ENCODE measurements around the gene TLE1. TPM values are rescaled to one million over a fixed set of nuclear protein-coding genes. Genes with fewer than 3 reads are reported as not detected.

TLE1 gene
- total and polyA plus RNA-seq, 4 donors = 20.9 to 39.9 (median 31.8) TPM

DNA sequence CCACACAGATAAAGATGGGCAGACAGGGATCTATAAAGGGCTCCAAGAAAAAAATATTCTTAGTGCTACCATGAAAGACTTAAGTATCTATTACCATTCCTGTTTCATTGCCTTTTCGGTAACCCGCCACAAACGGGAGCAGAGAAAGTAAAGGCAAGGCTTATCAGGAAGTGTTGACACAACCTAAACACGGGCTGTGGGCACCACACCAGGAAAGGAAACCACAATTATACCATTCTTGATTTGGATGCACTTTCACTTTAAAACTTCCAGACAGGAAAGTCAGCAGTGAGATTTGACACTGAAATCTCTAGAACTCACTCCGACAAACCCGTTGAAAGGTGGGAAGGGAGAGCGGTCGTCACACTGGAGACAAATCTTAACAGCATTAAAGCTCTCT is 6.5 kb downstream of the TLE1 start:
- H3K36me3 ChIP-seq (ENCODE audit: control insufficient read depth in 1 of 2, insufficient read depth in 2 of 2, low read length in 1 of 2) = no peaks in the 10 kb centered on the region
- intact Hi-C loops (cut with DNase I) = loop anchor here (10.0 kb wide), 3 partner anchors 188 to 802 kb away; no protein-coding TSS in a partner anchor
- no peak for ATAC-seq (ENCODE audit: low FRiP score)
- peak overlapping the region; percentile 29 to 37 for H3K4me3 ChIP-seq (ENCODE audit: low read length in 2 of 2)
- no peaks in the 10 kb centered on the region for H3K27me3 ChIP-seq (ENCODE audit: control insufficient read depth in 1 of 2, insufficient read depth in 2 of 2, low read length in 1 of 2)
- DNase-seq = peak in 1 of 2 donors; percentile 53
- H3K27ac ChIP-seq (ENCODE audit: low read depth in 1 of 2, low read length in 2 of 2) = no peak overlapping the region
- H3K9me3 ChIP-seq (ENCODE audit: control insufficient read depth, low read length) = no peaks in the 10 kb centered on the region
- 3 to 4% methylated on average over 8 of the region's 8 CpGs for WGBS, 2 donors
- peaks cover 0 to 5% of the 10 kb centered on the region in 2 donors for H3K4me1 ChIP-seq (ENCODE audit: control insufficient read depth in 1 of 2, insufficient read depth in 2 of 2, low read length in 2 of 2)

DNA sequence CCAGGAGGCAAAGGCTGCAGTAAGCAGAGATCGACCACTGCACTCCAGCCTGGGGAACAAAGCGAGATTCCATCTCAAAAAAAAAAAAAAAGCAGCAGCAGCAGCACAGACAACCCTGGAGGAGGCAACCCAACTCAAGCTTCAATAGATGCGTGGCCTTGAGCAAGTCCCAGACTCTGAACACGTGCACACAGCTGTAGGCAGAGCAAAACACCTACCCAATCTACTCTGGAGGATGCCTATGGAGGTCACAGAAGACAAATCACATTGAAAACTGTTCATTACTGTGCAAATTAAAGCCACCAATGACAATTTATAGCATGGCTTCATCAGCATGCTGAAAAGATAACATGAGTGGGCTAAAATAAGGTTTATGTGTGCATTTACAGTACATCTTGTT is 7.2 kb downstream of the TLE1 start:
- ATAC-seq (ENCODE audit: low FRiP score) (no peak), DNase-seq (no peak)
- 82 to 84% methylated on average over 4 of the region's 4 CpGs for WGBS, 2 donors
- peak overlapping the region in 1 of 2 donors; percentile 37 for H3K4me3 ChIP-seq (ENCODE audit: low read length in 2 of 2)
- H3K9me3 ChIP-seq (ENCODE audit: control insufficient read depth, low read length) = no peaks in the 10 kb centered on the region
- H3K36me3 ChIP-seq (ENCODE audit: control insufficient read depth in 1 of 2, insufficient read depth in 2 of 2, low read length in 1 of 2) = no peaks in the 10 kb centered on the region
- intact Hi-C loops (cut with DNase I) = loop anchor here (10.0 kb wide), 3 partner anchors 187 to 803 kb away; no protein-coding TSS in a partner anchor
- H3K27me3 ChIP-seq (ENCODE audit: control insufficient read depth in 1 of 2, insufficient read depth in 2 of 2, low read length in 1 of 2) = no peaks in the 10 kb centered on the region
- H3K4me1 ChIP-seq (ENCODE audit: control insufficient read depth in 1 of 2, insufficient read depth in 2 of 2, low read length in 2 of 2) = peaks cover 0 to 5% of the 10 kb centered on the region in 2 donors
- H3K27ac ChIP-seq (ENCODE audit: low read depth in 1 of 2, low read length in 2 of 2) = no peak overlapping the region

DNA sequence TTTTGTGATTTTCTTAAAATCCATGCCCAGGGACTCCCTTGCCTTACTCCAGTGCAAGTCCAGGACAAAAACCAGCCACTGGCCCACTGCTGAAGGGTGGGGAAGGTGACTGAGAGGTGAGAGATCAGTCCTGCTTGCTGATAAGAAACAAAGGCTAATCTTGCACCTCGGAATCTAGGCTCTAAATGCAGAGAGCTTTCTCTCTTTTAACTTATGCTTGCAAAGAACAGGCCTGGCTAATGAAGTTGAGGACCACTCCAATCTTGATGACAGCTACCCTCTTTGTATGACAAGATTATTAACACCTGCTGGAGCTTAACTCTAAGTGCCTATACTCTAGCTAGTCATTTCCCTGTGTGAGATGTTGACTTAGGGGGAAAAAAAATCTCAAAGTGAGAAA is 8.8 kb downstream of the TLE1 start:
- Histone ChIP-seq H3K4me1 (ENCODE audit: control insufficient read depth in 1 of 2, insufficient read depth in 2 of 2, low read length in 2 of 2) (peaks cover 0 to 7% of the 10 kb centered on the region in 2 donors), H3K36me3 (ENCODE audit: control insufficient read depth in 1 of 2, insufficient read depth in 2 of 2, low read length in 1 of 2) (no peaks in the 10 kb centered on the region), H3K9me3 (ENCODE audit: control insufficient read depth, low read length) (no peaks in the 10 kb centered on the region), H3K27ac (ENCODE audit: low read depth in 1 of 2, low read length in 2 of 2) (no peak overlapping the region), H3K4me3 (ENCODE audit: low read length in 2 of 2) (no peak overlapping the region), H3K27me3 (ENCODE audit: control insufficient read depth in 1 of 2, insufficient read depth in 2 of 2, low read length in 1 of 2) (no peaks in the 10 kb centered on the region)
- DNase-seq = no peak
- intact Hi-C loops (cut with DNase I) = loop anchor here (10.0 kb wide), 3 partner anchors 186 to 804 kb away; no protein-coding TSS in a partner anchor
- no peak for ATAC-seq (ENCODE audit: low FRiP score)
- 64 to 70% methylated on average over 1 of the region's 1 CpG for WGBS, 2 donors

DNA sequence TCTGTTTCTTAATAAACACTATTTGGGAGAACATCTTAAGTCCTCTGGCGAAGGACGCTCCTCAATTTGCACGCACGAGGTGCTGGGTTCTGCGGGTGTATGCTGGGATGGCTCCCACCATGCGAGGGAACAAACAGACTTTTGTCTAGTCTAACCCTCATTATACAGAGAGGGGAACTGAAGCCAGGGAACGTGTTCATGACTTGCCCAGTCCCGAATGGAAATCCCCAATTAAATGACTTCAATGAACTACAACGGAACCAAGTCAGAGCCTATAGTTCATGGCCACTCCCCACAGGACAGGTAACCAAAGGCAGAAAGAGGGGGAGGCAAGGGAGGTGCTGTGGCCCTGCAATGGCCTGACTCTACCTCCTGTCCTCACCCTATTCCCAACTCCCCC is 9.3 kb downstream of the TLE1 start:
- Histone ChIP-seq H3K4me3 (ENCODE audit: low read length in 2 of 2) (no peak overlapping the region), H3K36me3 (ENCODE audit: control insufficient read depth in 1 of 2, insufficient read depth in 2 of 2, low read length in 1 of 2) (no peaks in the 10 kb centered on the region), H3K27me3 (ENCODE audit: control insufficient read depth in 1 of 2, insufficient read depth in 2 of 2, low read length in 1 of 2) (no peaks in the 10 kb centered on the region), H3K9me3 (ENCODE audit: control insufficient read depth, low read length) (no peaks in the 10 kb centered on the region), H3K27ac (ENCODE audit: low read depth in 1 of 2, low read length in 2 of 2) (no peak overlapping the region), H3K4me1 (ENCODE audit: control insufficient read depth in 1 of 2, insufficient read depth in 2 of 2, low read length in 2 of 2) (peaks cover 0 to 6% of the 10 kb centered on the region in 2 donors)
- WGBS, 2 donors = 76 to 78% methylated on average over 9 of the region's 9 CpGs
- ATAC-seq (ENCODE audit: low FRiP score) (no peak), DNase-seq (no peak)
- intact Hi-C loops (cut with DNase I) = loop anchor here (10.0 kb wide), 3 partner anchors 185 to 805 kb away; no protein-coding TSS in a partner anchor

DNA sequence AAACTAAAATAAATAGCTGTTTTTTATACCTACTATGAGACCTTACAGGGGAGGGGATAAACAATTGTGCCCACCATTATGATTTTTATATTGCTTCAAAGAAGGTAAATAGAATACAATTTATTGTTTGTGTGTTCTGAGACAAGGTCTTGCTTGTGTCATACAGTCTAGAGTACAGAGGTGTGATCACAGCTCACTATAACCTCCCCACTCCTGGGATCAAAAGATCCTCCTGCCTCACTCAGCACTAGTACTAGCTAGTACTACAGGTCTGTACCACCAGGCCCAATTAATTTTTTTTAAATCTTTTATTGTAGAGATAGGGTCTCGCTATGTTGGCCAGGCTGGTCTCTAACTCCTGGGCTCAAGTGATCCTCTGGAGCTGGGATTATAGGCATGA is 11.3 kb downstream of the TLE1 start:
- H3K36me3 ChIP-seq (ENCODE audit: control insufficient read depth in 1 of 2, insufficient read depth in 2 of 2, low read length in 1 of 2) = peaks cover 0 to 2% of the 10 kb centered on the region in 2 donors
- DNase-seq (no peak), ATAC-seq (ENCODE audit: low FRiP score) (peak; percentile 49)
- WGBS, 2 donors = 94 to 99% methylated on average over 1 of the region's 1 CpG
- intact Hi-C loops (cut with DNase I) = no loop called here
- peaks cover 0 to 2% of the 10 kb centered on the region in 2 donors for H3K4me1 ChIP-seq (ENCODE audit: control insufficient read depth in 1 of 2, insufficient read depth in 2 of 2, low read length in 2 of 2)
- no peaks in the 10 kb centered on the region for H3K9me3 ChIP-seq (ENCODE audit: control insufficient read depth, low read length)
- no peaks in the 10 kb centered on the region for H3K27me3 ChIP-seq (ENCODE audit: control insufficient read depth in 1 of 2, insufficient read depth in 2 of 2, low read length in 1 of 2)
- no peak overlapping the region for H3K27ac ChIP-seq (ENCODE audit: low read depth in 1 of 2, low read length in 2 of 2)
- H3K4me3 ChIP-seq (ENCODE audit: low read length in 2 of 2) = no peak overlapping the region

DNA sequence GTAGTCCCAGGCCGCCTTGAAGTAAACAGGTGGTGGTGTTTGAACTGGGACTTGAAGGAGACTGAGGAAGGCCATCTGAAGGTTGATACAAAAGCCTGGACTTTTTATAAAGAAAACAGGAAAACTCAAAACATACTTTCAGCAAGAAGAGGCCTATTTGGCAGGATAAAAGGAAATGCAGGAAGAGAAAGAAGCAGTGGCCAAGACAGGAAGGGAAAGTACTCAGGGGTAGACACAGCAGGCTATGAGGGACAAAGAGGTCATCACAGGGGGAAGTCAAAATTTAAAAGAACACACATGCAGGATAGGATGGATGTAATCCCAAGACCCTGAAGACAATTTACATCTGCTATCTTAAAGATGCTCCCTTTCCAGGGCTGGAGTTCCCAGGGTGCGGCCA is 13.0 kb downstream of the TLE1 start:
- no peak overlapping the region for H3K4me3 ChIP-seq (ENCODE audit: low read length in 2 of 2)
- no peak for ATAC-seq (ENCODE audit: low FRiP score)
- peaks cover 0 to 2% of the 10 kb centered on the region in 2 donors for H3K36me3 ChIP-seq (ENCODE audit: control insufficient read depth in 1 of 2, insufficient read depth in 2 of 2, low read length in 1 of 2)
- no peak for DNase-seq
- no peak overlapping the region for H3K27ac ChIP-seq (ENCODE audit: low read depth in 1 of 2, low read length in 2 of 2)
- intact Hi-C loops (cut with DNase I) = no loop called here
- H3K4me1 ChIP-seq (ENCODE audit: control insufficient read depth in 1 of 2, insufficient read depth in 2 of 2, low read length in 2 of 2) = peaks cover 2% of the 10 kb centered on the region in 2 donors
- WGBS, 2 donors = 97% methylated on average over 2 of the region's 2 CpGs
- H3K9me3 ChIP-seq (ENCODE audit: control insufficient read depth, low read length) = no peaks in the 10 kb centered on the region
- H3K27me3 ChIP-seq (ENCODE audit: control insufficient read depth in 1 of 2, insufficient read depth in 2 of 2, low read length in 1 of 2) = no peaks in the 10 kb centered on the region

DNA sequence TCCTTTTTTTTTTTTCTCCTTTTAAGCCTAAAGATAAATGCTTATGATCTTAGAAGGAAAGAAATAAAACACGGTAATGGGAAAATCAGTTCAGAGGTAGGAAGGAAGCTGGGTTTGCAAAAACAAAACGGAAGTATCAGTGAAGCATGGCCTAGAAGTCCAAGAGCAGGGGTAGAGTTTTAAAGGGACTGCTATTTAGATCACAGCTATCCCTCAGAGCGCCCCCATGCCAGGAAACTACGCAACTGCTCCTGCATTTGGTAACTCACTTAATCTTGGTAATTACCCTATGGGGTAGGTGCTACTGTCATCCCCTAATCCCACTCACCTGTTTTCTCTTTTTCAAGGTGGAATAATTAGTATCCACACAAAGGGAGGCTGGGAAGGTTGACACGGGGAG is 16.0 kb downstream of the TLE1 start:
- ATAC-seq (ENCODE audit: low FRiP score) (no peak), DNase-seq (no peak)
- WGBS, 2 donors = 73 to 97% methylated on average over 5 of the region's 5 CpGs
- Histone ChIP-seq H3K27me3 (ENCODE audit: control insufficient read depth in 1 of 2, insufficient read depth in 2 of 2, low read length in 1 of 2) (no peaks in the 10 kb centered on the region), H3K27ac (ENCODE audit: low read depth in 1 of 2, low read length in 2 of 2) (no peak overlapping the region), H3K9me3 (ENCODE audit: control insufficient read depth, low read length) (no peaks in the 10 kb centered on the region), H3K4me1 (ENCODE audit: control insufficient read depth in 1 of 2, insufficient read depth in 2 of 2, low read length in 2 of 2) (peaks cover 5 to 7% of the 10 kb centered on the region in 2 donors), H3K4me3 (ENCODE audit: low read length in 2 of 2) (no peak overlapping the region), H3K36me3 (ENCODE audit: control insufficient read depth in 1 of 2, insufficient read depth in 2 of 2, low read length in 1 of 2) (peaks cover 0 to 2% of the 10 kb centered on the region in 2 donors)
- intact Hi-C loops (cut with DNase I) = no loop called here

DNA sequence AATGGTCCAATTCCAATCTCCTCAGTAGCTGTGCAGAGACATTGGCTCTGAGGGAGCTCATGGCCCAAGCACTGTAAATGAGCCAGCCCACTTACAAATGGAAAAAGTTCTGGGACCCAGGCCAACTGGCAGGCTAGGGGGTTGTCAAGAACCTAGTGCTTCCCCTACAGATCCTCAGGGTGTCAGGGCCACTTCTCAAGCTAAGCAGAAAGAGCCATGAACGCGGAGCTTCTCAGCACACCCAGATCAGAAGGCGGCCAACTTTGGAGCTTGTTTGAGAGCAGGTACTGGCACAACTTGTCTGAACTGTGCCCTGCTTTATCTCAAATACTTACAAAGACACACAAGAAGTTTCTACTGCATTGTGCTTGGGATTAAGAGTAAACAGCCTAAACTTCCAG is 17.5 kb downstream of the TLE1 start:
- peak; percentile 93 for ATAC-seq (ENCODE audit: low FRiP score)
- Histone ChIP-seq H3K36me3 (ENCODE audit: control insufficient read depth in 1 of 2, insufficient read depth in 2 of 2, low read length in 1 of 2) (peaks cover 0 to 2% of the 10 kb centered on the region in 2 donors), H3K4me1 (ENCODE audit: control insufficient read depth in 1 of 2, insufficient read depth in 2 of 2, low read length in 2 of 2) (peaks cover 5 to 7% of the 10 kb centered on the region in 2 donors), H3K4me3 (ENCODE audit: low read length in 2 of 2) (no peak overlapping the region), H3K27ac (ENCODE audit: low read depth in 1 of 2, low read length in 2 of 2) (peak overlapping the region in 1 of 2 donors; percentile 13), H3K9me3 (ENCODE audit: control insufficient read depth, low read length) (no peaks in the 10 kb centered on the region), H3K27me3 (ENCODE audit: control insufficient read depth in 1 of 2, insufficient read depth in 2 of 2, low read length in 1 of 2) (no peaks in the 10 kb centered on the region)
- 9 to 10% methylated on average over 3 of the region's 3 CpGs for WGBS, 2 donors
- intact Hi-C loops (cut with DNase I) = no loop called here
- peak; percentile 90 to 92 for DNase-seq

DNA sequence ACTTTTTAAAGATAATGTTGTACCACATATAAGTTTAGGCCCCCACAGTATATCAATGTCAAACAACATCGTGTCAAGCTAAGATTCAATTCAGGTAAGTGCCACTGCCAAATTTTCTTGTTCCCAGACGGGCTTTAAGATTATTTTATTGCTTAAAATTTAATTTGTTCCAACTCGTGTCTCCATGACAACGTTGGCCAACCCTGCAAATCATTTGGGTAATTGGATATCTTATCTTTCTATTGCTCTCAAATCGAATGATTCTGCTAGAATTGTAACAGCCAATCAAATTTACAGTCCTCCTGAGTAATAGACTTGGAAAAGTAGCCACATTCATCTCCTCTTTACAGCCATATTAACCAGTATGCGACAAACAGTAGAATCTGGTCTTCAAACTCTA is 19.5 kb downstream of the TLE1 start:
- no peaks in the 10 kb centered on the region for H3K9me3 ChIP-seq (ENCODE audit: control insufficient read depth, low read length)
- H3K27me3 ChIP-seq (ENCODE audit: control insufficient read depth in 1 of 2, insufficient read depth in 2 of 2, low read length in 1 of 2) = no peaks in the 10 kb centered on the region
- H3K27ac ChIP-seq (ENCODE audit: low read depth in 1 of 2, low read length in 2 of 2) = no peak overlapping the region
- intact Hi-C loops (cut with DNase I) = no loop called here
- no peak for ATAC-seq (ENCODE audit: low FRiP score)
- H3K4me1 ChIP-seq (ENCODE audit: control insufficient read depth in 1 of 2, insufficient read depth in 2 of 2, low read length in 2 of 2) = peaks cover 5 to 7% of the 10 kb centered on the region in 2 donors
- H3K4me3 ChIP-seq (ENCODE audit: low read length in 2 of 2) = no peak overlapping the region
- peaks cover 0 to 2% of the 10 kb centered on the region in 2 donors for H3K36me3 ChIP-seq (ENCODE audit: control insufficient read depth in 1 of 2, insufficient read depth in 2 of 2, low read length in 1 of 2)
- WGBS, 2 donors = 64 to 69% methylated on average over 6 of the region's 6 CpGs
- no peak for DNase-seq

Measured in aorta (tissue), 5 donors.